OCI-M1 (cell line): ENCODE data around the gene GLI1.

Experiments
- DNase-seq: peaks from one replicate; lab custom pipeline; 2025; lab: John Stamatoyannopoulos, UW

GLI1 gene

DNA sequence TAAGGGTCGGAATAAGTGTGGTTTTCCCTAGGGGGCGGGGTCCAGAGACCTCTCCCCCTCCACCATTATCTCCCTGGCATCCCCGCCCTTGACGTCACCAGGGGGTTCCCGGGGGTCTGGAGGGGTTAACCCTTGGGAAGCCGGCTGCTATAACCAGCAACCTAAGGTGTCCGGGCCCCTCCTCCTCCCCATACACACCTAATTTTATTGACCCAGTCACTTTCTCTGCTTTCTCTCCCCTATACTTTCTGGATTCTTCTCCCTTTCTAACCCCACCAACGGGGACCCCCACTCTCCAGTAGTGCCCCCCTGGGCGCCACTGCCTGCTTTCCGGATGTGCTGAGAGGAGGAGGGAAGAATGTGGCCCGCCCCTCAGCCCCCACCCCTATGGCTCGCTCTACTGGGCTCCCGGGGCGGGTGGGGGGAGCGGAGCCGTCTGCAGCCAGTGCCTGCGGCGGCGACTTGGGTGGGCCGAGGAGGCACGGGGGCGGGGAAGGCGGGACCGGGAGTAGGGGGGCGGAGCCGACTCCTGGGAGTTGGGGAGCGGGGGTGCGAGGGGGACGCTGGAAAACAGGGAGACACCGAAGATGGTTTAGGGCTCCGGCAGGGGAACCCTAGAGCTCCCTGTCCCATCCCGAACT is 1.8 kb downstream of the GLI1 start:
- DNase-seq, result peak; percentile 52

GRCh38 chr12:57461917-57462250 is 2.3 kb downstream of the GLI1 start:
- no peak for DNase-seq

DNA sequence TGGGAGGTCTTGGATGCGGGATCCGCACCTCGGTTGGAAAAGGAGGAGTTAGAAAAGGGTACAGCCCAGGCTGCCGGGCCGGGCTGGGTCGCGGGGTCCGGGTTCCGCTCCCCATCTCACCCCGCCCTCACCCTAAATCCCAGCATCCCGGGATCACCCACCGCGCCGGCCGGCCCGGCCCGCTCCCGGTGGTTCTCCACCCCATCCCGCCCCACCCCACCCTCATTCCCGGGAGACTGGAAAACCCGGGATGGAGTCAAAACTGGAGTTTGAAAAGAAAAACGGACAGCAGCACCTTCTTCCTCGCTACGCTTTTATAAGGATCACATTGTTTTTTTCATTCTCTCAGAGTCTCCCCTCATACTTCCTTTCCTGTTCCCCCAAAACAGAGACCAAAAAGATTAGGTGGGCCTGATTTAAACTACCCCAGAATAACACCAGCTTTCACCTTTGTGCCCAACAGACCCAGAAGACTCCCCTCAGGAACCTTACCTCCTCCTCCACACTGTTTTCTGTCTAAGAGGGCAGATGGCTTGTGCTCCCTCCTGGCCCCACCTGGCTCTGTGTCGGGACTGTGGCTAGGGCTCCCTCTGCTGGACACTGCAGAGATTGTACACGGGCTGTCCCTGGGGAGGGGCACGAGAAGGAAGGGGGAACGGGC is 2.8 kb downstream of the GLI1 start:
- DNase-seq, result peak; percentile 96

- DNase-seq, result no peak
These were observed 3.3 kb downstream of the GLI1 start for GRCh38 chr12:57462912-57463253.

DNA sequence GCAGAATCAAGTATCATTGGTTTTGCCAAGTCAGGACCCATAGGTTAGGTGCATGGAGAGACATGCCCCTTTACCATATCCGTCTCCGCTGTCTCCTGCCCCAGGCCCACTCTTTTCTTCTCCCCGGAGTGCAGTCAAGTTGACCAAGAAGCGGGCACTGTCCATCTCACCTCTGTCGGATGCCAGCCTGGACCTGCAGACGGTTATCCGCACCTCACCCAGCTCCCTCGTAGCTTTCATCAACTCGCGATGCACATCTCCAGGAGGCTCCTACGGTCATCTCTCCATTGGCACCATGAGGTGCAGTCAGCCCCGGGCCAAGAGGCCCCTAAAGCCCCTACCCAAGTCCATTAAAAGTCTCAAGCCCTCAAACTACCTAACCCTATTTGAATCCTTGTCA is 5.0 kb downstream of the GLI1 start:
- no peak for DNase-seq

GRCh38 chr12:57465030-57465746 is 5.6 kb downstream of the GLI1 start:
- no peak for DNase-seq

DNA sequence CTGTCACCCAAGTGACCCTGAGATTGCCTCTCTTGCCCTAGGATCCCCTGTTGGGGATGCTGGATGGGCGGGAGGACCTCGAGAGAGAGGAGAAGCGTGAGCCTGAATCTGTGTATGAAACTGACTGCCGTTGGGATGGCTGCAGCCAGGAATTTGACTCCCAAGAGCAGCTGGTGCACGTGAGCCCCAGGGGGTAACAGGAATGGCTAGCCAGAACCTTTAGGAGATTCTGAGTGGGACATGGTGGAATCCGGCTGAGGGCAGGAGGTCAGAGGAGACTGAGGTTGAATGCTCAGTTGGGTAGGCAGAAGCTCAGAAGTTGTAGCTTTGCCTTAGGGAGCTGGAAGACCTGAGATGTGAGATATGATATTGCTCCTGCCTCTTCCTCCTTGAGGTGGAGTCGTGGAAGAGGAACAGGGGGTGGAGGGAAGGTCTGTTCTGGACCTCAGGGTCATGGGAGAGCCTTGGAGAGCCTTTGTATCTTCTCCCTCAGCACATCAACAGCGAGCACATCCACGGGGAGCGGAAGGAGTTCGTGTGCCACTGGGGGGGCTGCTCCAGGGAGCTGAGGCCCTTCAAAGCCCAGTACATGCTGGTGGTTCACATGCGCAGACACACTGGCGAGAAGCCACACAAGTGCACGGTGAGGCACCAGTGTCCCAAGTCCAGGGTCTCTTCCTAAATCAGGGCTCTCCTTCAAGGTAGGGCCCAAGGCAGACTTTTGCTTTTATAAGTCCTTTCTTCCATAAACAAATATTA is 6.3 kb downstream of the GLI1 start:
- no peak for DNase-seq

DNA sequence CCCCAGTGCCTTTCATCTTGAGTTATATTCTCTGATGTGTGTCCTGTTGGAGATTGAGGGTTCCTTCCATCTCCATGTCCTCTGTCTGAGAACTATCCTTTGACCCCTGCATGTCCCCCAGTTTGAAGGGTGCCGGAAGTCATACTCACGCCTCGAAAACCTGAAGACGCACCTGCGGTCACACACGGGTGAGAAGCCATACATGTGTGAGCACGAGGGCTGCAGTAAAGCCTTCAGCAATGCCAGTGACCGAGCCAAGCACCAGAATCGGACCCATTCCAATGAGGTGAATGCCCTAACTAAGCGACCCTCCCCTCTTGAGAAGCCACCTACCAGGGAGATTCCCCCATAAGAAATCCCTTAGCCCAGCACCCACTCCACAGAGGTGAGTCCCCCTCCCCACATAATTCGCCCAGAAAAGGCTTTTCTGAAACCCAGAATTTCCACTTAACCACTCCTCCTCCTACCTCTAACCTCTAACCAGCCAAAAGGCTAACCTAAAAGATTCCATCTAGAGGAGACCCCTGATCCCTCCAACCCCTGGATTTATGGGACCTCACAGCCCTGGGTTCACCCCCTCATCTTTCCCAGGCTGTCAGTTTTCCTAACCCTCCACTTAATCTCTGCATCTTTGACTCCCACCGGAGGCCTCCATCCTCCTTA is 7.8 kb downstream of the GLI1 start:
- DNase-seq, result no peak

DNA sequence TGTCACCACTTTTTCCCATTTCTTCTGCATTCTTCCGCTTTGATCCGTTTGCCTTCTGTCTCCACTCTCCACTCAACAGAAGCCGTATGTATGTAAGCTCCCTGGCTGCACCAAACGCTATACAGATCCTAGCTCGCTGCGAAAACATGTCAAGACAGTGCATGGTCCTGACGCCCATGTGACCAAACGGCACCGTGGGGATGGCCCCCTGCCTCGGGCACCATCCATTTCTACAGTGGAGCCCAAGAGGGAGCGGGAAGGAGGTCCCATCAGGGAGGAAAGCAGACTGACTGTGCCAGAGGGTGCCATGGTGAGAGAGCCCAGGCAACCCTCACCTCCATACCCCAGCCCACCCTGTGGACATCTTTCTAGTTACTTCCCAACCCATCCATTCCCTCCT is 8.3 kb downstream of the GLI1 start:
- no peak for DNase-seq

GRCh38 chr12:57469296-57470164 is 9.9 kb downstream of the GLI1 start:
- peak; percentile 55 for DNase-seq

GRCh38 chr12:57470286-57470969 is 10.8 kb downstream of the GLI1 start:
- no peak for DNase-seq

GRCh38 chr12:57470970-57471656 is 11.5 kb downstream of the GLI1 start:
- no peak for DNase-seq

- no peak for DNase-seq
These were observed 12.1 kb downstream of the GLI1 start for GRCh38 chr12:57471661-57472060.

DNA sequence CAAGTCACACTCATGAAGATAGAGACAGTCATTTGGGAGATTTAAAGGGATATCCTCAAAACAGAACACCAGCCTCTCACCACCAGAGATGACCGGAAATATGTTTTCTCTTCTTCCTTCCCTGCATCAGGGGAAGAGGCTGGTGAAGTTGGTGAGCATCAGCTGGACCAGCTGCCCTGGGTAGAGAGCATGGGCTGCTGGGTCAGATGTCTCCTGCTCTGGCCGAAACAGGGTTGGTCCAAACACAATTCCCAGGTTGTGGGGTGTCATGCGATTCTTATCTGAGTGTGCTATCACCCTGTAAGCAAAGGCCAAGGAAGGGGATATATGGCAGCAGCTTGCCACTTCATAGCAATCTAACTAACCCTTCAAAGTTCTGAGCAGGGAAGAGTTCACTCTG is 12.8 kb downstream of the GLI1 start:
- no peak for DNase-seq

GRCh38 chr12:57473392-57473791 is 13.8 kb downstream of the GLI1 start:
- DNase-seq, result no peak

- DNase-seq, result no peak
These were observed 14.3 kb downstream of the GLI1 start for GRCh38 chr12:57473886-57474285.

- DNase-seq, result no peak
These were observed 14.8 kb downstream of the GLI1 start for GRCh38 chr12:57474430-57474829.

GRCh38 chr12:57474862-57475261 is 15.3 kb downstream of the GLI1 start:
- DNase-seq, result no peak

DNA sequence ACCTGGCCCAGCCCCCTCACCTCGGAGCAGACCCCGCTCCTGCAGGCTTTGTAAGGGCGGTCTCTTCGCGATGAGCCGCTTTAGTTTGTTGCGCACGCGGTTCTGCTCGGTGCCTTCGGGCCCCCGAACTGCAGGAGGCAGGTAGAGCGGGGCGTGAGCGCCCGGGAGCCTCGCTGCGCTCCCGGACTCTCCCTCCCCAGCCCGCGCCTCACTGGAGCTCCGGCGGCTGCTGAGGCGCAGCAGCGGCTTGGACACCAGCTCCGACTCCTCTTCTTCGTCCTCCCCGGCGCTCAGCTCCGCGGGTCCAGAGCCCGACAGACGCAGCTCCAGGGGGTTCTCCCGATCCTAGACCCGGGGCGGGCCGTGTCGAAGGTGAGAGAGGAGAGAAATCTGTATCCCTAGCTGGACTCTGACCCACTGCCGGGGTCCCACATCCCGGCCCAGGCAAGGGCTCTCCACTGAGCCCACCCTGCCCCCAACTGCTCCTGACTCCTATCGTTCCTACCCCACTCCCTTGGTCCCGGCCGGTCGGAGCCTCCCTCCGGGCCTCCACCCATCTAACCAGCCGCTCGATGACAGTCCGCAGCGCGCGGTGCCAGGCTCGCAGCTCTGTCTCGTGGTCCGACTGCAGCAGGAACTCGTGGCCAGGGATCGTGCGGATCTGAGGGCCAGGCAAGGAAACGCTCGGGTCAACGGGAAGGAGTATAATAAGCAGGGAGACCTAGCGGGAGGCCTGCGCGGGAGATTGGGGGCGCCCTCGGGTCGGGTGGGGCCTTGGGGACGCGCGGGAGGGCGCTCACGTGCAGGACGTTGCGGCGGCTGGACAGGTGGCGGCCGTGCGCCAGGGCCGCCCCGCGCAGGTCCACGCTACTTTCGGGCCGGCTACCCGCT is 15.9 kb downstream of the GLI1 start:
- no peak for DNase-seq
